NCI-H1436 treated with DMSO at 0.1 percent for 48 hours (cell line): ENCODE measurements around the gene JOSD2.
A peak's percentile ranks its signal among the peaks of the same experiment; 100 is the strongest.
"Not testable (repeated sequence)": the region's sequence is repeated elsewhere in the genome, so short reads cannot be mapped to it uniquely, and the experiment has no call there.

Source experiments
- DNase-seq: peaks from one replicate; lab custom pipeline; 2025; lab: John Stamatoyannopoulos, UW

JOSD2 gene

DNA sequence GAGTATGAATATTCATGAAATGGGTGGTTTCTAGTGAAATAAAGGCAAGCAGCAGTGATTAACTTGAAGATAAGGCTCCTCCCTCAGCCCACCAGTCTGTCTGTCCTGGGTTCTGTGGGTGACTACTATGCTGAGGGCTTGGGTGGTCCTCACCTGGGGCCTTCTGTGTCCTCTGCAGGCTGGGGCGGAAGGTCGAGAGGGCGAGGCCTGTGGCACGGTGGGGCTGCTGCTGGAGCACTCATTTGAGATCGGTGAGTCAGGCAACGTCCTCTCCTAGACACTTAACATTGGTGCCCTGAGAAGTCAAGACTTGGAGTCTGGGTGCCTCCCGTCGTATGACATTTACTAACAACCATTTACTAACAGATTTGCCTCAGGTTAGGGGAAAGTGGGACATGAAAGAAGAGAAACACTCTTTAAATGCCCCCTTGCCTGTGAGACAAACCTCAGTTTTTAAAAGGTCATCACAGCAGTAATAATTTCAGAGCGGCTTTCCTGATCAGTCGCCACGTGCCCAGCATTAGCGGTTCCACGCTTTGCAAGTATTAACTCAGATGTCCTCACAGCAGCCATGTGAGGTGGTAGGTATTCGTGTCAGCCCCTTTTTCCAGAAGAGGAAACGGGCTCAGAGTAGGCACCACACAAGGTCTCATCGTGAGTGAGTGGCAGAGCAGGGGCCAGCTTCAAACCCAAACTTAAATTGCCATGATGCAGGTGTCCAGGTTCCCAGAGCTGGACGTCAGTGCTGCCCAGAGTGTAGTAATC, 33.1 kb downstream of the JOSD2 start:
- DNase-seq, result no peak

DNA sequence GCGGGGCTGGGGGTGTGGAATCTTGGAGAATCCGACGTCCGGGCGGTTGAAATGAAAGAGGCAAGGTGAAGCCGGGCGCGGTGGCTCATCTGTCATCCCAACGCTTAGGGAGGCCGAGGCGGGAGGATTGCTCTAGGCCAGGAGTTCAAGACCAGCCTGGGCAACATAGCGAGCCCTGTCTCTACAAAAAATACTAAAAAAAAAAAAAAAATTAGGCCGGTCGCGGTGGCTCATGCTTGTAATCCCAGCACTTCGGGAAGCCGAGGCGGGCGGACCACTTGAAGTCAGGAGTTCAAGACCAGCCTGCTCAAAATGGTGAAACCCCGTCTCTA, 34.1 kb downstream of the JOSD2 start:
- DNase-seq, result no peak

- DNase-seq, result peak; percentile 64
Measured at GRCh38 chr19:50476224-50476906, 34.6 kb downstream of the JOSD2 start, which contains the start of the genes EMC10 and GARIN5A. EMC10 (plus strand) TSS chr19:50476507; CDS start chr19:50476545, 38 bp downstream. GARIN5A (minus strand) TSS chr19:50476848; CDS start chr19:50476388, 460 bp downstream.

GRCh38 chr19:50475736-50476223, 35.2 kb downstream of the JOSD2 start:
- no peak for DNase-seq

DNA sequence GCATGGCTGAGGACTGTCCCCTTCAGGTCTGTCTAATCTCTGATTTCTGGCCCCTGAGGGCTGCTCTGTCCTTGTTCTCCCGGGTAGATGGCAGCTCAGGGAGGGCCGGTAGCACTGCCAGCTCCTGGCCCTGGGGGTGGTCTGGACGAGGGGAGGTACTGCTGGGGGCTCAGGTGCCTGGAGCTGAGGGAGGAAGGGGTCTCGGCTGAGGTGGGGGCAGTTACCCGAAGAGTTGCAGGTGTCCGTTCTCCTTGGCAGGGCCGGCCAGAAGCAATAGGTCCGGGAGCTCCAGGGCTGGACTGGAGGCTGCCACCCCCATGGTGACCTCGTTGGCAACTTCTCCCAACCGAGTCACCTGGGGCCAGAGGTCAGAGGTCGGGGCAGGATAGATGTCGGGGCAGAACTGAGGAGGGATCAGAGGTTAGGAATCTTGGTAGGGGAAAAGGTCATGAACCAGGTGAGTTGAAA, 35.9 kb downstream of the JOSD2 start:
- no peak for DNase-seq

- not testable (repeated sequence) for DNase-seq
Measured at GRCh38 chr19:50473336-50473735, 37.7 kb downstream of the JOSD2 start.

- DNase-seq, result no peak
Measured at GRCh38 chr19:50468818-50469217, 42.2 kb downstream of the JOSD2 start.

GRCh38 chr19:50467566-50467965, 43.4 kb downstream of the JOSD2 start:
- DNase-seq, result no peak

DNA sequence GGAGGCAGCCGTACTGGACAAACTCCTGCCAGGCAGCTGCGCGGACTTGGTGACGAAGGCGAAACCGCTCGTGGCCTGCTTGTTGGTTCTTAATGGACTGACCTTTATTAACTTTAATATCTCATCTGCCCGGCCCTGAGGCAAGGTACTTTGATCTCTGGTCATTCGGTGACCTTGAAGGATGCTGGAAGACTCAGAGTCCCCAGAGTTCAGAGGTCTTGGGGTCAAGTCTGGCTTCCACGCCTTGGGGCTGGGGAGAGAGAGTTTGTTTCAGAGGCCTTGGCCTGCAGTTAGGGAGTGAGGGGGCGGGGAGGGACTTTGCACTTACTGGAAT, 44.3 kb downstream of the JOSD2 start:
- DNase-seq, result no peak

- no peak for DNase-seq
Measured at GRCh38 chr19:50465986-50466705, 44.8 kb downstream of the JOSD2 start.

DNA sequence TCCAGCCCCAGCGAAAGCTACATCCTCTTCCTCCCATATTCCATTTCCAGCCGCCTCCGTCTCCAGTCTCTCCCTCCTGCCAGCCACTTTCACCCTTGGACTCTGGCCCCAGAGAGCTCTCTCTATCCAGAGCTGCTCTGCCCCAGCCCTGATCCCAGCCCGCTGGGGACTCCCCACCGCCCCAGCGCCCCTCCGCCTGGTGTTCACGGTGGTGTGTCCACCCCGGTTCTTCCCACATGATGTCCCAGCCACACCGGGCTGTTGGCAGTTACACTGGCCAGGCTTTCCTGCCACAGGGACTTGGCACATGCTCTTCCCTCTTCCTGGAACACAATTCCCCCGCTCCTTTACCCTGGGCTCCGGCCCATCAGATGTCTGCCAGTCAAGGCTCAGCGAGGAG, 46.0 kb downstream of the JOSD2 start:
- no peak for DNase-seq

GRCh38 chr19:50464348-50464747, 46.6 kb downstream of the JOSD2 start:
- DNase-seq, result no peak

DNA sequence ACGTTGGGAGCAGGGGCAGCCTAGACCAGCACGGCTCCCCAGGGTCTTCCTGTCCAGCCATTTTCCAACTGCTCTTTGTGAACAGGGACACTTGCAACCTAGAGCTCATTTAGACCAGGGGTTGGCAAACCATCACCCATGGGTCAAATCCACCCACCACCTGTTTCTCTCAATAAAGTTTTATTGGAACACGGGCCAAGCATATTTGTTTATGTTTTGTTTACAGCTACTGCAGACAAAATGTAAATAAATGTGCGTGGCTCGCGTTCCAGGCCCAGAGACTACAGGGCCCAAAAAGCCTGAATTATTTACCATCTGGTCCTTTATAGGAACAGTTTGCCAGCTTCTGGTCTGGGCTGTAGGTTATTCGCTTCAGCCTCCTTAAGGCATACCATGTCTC, 48.0 kb downstream of the JOSD2 start:
- DNase-seq, result no peak

- no peak for DNase-seq
Measured at GRCh38 chr19:50461066-50461875, 49.7 kb downstream of the JOSD2 start.

DNA sequence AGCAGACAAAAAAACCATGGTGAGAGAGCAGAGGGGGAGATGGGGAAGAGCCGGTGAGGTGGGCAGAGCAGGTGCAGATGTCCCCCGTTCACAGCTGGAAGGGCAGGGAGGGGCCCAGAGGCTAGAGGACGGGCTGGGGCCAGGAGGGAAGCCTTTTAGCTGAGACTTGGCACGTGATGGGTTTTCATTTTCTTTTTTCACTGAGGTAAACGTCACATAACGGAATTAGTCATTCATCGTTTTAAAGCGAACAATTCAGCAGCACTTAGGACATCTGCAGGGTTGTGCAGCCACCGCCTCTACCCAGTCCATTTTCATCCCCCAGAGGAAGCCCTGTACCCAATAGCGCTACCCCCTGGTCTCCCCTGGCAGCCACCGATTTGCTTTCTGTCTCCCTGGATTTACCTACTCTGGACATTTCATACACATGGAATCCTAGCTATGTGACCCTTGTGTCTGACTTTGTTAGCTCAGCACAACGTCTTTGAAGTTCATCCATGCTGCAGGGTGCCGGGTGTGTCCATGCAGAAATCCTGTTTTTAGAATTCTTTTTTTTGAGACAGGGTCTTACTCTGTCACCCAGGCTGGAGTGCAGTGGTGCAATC, 50.7 kb downstream of the JOSD2 start:
- DNase-seq, result no peak

DNA sequence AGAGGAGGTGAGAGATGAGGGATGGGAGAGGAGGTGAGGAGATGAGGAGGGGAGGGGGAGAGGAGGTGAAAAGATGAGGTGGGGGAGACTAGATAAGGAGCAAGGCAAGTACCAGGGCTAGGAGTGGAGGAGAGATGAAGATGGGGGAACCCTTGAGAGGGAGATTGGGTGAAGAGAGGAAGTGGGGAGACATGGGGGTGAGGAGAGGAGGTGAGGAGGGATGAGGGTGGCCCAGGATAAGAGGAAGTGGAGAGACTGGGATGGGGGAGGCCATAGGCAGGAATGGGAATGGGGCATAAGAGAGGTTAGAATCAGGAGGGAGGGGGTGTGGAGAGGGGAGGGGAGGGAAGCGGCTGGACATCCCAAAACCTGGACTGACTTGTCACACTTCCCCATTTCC, 51.4 kb downstream of the JOSD2 start:
- DNase-seq, result no peak

DNA sequence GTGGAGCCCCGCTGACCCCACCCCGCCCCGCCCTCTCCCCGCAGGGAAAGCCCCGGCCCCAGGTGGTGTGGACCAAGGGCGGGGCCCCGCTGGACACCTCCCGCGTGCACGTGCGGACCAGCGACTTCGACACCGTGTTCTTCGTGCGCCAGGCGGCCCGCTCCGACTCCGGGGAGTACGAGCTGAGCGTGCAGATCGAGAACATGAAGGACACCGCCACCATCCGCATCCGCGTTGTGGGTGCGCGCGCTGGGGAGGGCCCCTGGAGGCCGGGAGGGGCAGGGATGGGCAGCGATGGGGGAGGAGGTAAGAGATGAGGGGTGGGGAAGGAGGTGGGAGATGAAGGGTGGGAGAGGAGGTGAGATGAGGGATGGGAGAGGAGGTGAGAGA, 51.9 kb downstream of the JOSD2 start:
- DNase-seq, result no peak

GRCh38 chr19:50458396-50459066, 52.5 kb downstream of the JOSD2 start:
- DNase-seq, result no peak

DNA sequence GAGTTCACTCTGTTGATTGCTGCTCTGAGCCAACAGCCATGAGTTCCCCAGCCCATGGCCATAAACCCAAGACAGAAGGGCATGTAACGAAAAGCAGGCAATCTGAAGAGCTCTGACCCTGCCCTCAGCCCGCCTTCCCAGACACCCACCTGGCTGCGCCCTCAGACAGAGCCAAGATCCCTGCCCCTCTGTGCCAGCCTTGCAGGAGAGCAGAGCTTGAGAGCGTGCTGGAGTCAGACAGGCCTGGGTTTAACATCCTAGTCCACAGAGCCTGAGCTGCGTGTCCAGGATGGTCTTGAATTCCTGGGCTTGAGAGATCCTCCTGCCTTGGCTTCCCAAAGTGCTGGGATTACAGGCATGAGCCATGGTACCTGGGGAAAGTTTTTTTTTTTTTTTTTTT, 53.7 kb downstream of the JOSD2 start:
- DNase-seq, result no peak
